Suprapubic skin (tissue), 4 donors: Measurements from ENCODE around the gene RNF114. TPM values are rescaled to one million over a fixed set of nuclear protein-coding genes. Genes with fewer than 3 reads are reported as not detected.
"Not testable (repeated sequence)": the region's sequence is repeated elsewhere in the genome, so short reads cannot be mapped to it uniquely, and the experiment has no call there.

Source experiments
- DNase-seq, 2 donors: peaks; one replicate each; pipeline ENCODE4 v3.0.0-alpha.2; 2019; ENCODE audit warnings: low spot score in 2 of 2
- H3K27ac ChIP-seq: fragments of 200-600 bp; sonication (generic); one replicate; pipeline ENCODE4 v1.5.1; 2019
- H3K27me3 ChIP-seq: fragments of 200-600 bp; sonication (generic); one replicate; pipeline ENCODE4 v1.5.1; 2019
- H3K36me3 ChIP-seq: fragments of 200-600 bp; sonication (generic); one replicate; pipeline ENCODE4 v1.5.1; 2019
- H3K4me1 ChIP-seq: fragments of 200-600 bp; sonication (generic); one replicate; pipeline ENCODE4 v1.5.1; 2019
- H3K4me3 ChIP-seq: fragments of 200-600 bp; sonication (generic); one replicate; pipeline ENCODE4 v1.5.1; 2019; ENCODE audit warnings: mild to moderate bottlenecking
- H3K9me3 ChIP-seq: fragments of 200-600 bp; sonication (generic); one replicate; pipeline ENCODE4 v1.5.1; 2019
- EP300 ChIP-seq: sonication (generic); formaldehyde crosslinking; IDR thresholded peaks from one replicate; pipeline ENCODE4 v1.6.1; 2017; ENCODE audit warnings: antibody characterized with exemption
- POLR2A ChIP-seq, 2 donors: fragments of 450-650 bp; IDR thresholded peaks; one replicate each; pipeline ENCODE4 v1.6.1; 2017; ENCODE audit warnings: antibody characterized with exemption in 2 of 2, mild to moderate bottlenecking in 2 of 2, moderate library complexity in 2 of 2
- POLR2AphosphoS5 ChIP-seq, 3 donors: sonication (generic); formaldehyde crosslinking; IDR thresholded peaks; one replicate each; pipeline ENCODE4 v1.6.1; 2017; ENCODE audit warnings: antibody characterized with exemption in 3 of 3
- WGBS: methylation state at CpG from one replicate; pipeline ENCODE4 v1.1.5; 2018; 5-methylcytosine and 5-hydroxymethylcytosine counted together
- total RNA-seq, 4 donors: library from RNA; depleted of rRNA; stranded (reverse); fragments of >200 nt; gene quantifications; one replicate each; pipeline ENCODE4 v1.1.0, GENCODE V29; 2016
- TF ChIP-seq, protein P1 (sequence below), 2 donors: fragments of 200-600 bp in 1 of 2; fragments of 450-650 bp in 1 of 2; sonication (generic) in 1 of 2; IDR thresholded peaks; one replicate each; pipeline ENCODE4 v1.5.1; 2016 to 2019; ENCODE audit warnings: antibody characterized with exemption in 2 of 2, mild to moderate bottlenecking in 1 of 2, moderate library complexity in 1 of 2

The RNF114 gene
- total RNA-seq, 4 donors from 2014 or later, result 134 to 150 (median 138) TPM

GRCh38 chr20:49892260-49892659, 43.9 kb upstream of the RNF114 start:
- Histone ChIP-seq H3K4me1 (peaks cover 25% of the 10 kb centered on the region), H3K9me3 (no peaks in the 10 kb centered on the region), H3K36me3 (peaks cover 14% of the 10 kb centered on the region), H3K4me3 (no peak overlapping the region), H3K27ac (no peak overlapping the region), H3K27me3 (no peaks in the 10 kb centered on the region)
- DNase-seq, result no peak
- 86% methylated on average over 5 of the region's 9 CpGs for WGBS
- TF ChIP-seq POLR2AphosphoS5 (IDR thresholded peaks at IDR 0.05), result no peak

- no peak for DNase-seq
- H3K9me3 ChIP-seq, result no peaks in the 10 kb centered on the region
- WGBS, result 60% methylated on average over 10 of the region's 11 CpGs
- peaks cover 9% of the 10 kb centered on the region for H3K36me3 ChIP-seq
- peaks cover 19% of the 10 kb centered on the region for H3K4me1 ChIP-seq
- H3K4me3 ChIP-seq, result no peak overlapping the region
- no peak overlapping the region for H3K27ac ChIP-seq
- no peaks in the 10 kb centered on the region for H3K27me3 ChIP-seq
- TF ChIP-seq EP300, result no peak
- TF ChIP-seq POLR2A (IDR thresholded peaks at IDR 0.05), result no peak
- TF ChIP-seq, protein P1, sequence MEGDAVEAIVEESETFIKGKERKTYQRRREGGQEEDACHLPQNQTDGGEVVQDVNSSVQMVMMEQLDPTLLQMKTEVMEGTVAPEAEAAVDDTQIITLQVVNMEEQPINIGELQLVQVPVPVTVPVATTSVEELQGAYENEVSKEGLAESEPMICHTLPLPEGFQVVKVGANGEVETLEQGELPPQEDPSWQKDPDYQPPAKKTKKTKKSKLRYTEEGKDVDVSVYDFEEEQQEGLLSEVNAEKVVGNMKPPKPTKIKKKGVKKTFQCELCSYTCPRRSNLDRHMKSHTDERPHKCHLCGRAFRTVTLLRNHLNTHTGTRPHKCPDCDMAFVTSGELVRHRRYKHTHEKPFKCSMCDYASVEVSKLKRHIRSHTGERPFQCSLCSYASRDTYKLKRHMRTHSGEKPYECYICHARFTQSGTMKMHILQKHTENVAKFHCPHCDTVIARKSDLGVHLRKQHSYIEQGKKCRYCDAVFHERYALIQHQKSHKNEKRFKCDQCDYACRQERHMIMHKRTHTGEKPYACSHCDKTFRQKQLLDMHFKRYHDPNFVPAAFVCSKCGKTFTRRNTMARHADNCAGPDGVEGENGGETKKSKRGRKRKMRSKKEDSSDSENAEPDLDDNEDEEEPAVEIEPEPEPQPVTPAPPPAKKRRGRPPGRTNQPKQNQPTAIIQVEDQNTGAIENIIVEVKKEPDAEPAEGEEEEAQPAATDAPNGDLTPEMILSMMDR (IDR thresholded peaks at IDR 0.05), result no peak
- no peak for TF ChIP-seq POLR2AphosphoS5 (IDR thresholded peaks at IDR 0.05)
Measured at GRCh38 chr20:49892817-49893216, 43.4 kb upstream of the RNF114 start.

DNA sequence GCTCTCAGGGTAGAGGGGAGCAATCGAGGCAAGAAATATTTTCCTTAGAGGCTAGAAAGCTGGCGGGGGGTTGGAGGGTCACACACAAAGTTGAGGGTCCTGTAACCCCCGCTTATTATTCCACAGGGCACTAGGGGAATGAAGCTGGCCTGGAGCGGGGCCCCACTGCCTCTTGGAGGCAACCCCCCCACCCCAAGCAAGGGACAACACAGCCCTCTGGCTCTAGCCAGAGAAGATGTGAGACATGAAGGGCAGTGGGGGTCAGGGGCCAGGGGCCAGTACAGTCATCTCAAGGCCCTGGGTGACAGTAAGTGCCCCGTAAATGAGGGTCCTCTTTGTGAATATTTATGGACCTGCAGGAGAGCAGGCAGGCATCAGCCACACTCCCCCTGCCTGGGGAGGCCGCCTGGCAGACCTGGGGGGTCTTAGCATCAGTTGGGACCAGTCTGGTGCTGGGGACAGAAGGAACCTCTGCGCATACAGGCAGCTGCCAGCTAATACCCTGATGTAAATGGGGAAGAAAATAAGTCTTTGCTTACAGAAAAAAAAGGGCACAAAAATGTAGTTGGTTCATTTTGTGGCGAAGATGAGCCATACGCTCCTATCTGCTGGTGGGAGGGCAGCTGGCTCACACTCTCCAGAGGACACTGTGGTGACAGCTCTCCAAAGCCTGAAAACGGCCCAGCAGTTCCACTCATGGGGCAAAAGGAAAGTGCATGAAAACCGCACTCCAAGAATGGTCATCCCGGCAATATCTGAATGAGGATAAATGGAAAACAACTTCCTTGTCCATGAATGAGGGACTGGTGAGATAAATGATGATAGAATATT, 42.7 kb upstream of the RNF114 start:
- TF ChIP-seq POLR2A (IDR thresholded peaks at IDR 0.05) (no peak), POLR2AphosphoS5 (IDR thresholded peaks at IDR 0.05) (no peak), EP300 (no peak)
- TF ChIP-seq, protein P1 (IDR thresholded peaks at IDR 0.05), result no peak
- Histone ChIP-seq H3K27ac (no peak overlapping the region), H3K36me3 (peaks cover 6% of the 10 kb centered on the region), H3K4me3 (no peak overlapping the region), H3K9me3 (no peaks in the 10 kb centered on the region), H3K27me3 (no peaks in the 10 kb centered on the region), H3K4me1 (peaks cover 13% of the 10 kb centered on the region)
- DNase-seq, result no peak
- 75% methylated on average over 8 of the region's 12 CpGs for WGBS

- no peaks in the 10 kb centered on the region for H3K9me3 ChIP-seq
Measured at GRCh38 chr20:49894073-49894470, 42.1 kb upstream of the RNF114 start.

GRCh38 chr20:49895474-49896093, 40.6 kb upstream of the RNF114 start:
- not testable (repeated sequence) for H3K36me3 ChIP-seq, DNase-seq, H3K4me1 ChIP-seq, H3K27me3 ChIP-seq, H3K27ac ChIP-seq, H3K4me3 ChIP-seq, H3K9me3 ChIP-seq
- WGBS, result 81% methylated on average over 7 of the region's 7 CpGs

More at GRCh38 chr20:49894073-49894470, 42.1 kb upstream of the RNF114 start:
- 71% methylated on average over 6 of the region's 6 CpGs for WGBS
- TF ChIP-seq EP300 (no peak), POLR2AphosphoS5 (IDR thresholded peaks at IDR 0.05) (no peak), POLR2A (IDR thresholded peaks at IDR 0.05) (no peak)
- TF ChIP-seq, protein P1 (IDR thresholded peaks at IDR 0.05), result no peak
- peaks cover 12% of the 10 kb centered on the region for H3K4me1 ChIP-seq
- H3K36me3 ChIP-seq, result peaks cover 2% of the 10 kb centered on the region
- no peaks in the 10 kb centered on the region for H3K27me3 ChIP-seq
- no peak overlapping the region for H3K4me3 ChIP-seq
- no peak overlapping the region for H3K27ac ChIP-seq
- no peak for DNase-seq

- no peak overlapping the region for H3K27ac ChIP-seq
- WGBS, result 76% methylated on average over 6 of the region's 6 CpGs
- TF ChIP-seq EP300 (no peak), POLR2A (IDR thresholded peaks at IDR 0.05) (no peak), POLR2AphosphoS5 (IDR thresholded peaks at IDR 0.05) (no peak)
- TF ChIP-seq, protein P1 (IDR thresholded peaks at IDR 0.05), result no peak
- no peaks in the 10 kb centered on the region for H3K27me3 ChIP-seq
- no peaks in the 10 kb centered on the region for H3K36me3 ChIP-seq
- no peak for DNase-seq
- H3K4me3 ChIP-seq, result no peak overlapping the region
- peaks cover 4% of the 10 kb centered on the region for H3K4me1 ChIP-seq
- no peaks in the 10 kb centered on the region for H3K9me3 ChIP-seq
Measured at GRCh38 chr20:49896204-49896603, 40.0 kb upstream of the RNF114 start.
